Heart left ventricle (tissue), 16 donors: ENCODE results near the gene SULT1E1. TPM values are rescaled to one million over a fixed set of nuclear protein-coding genes. Genes with fewer than 3 reads are reported as not detected.

Experiments used
- ATAC-seq, 4 donors: fragments of 200-7000 bp; cut with Tn5 transposase; one replicate each; pipeline ENCODE4 v1.9.1; 2020 to 2022; ENCODE audit warnings: moderate library complexity in 4 of 4, mild to moderate bottlenecking in 3 of 4, moderate number of reproducible peaks in 1 of 4
- DNase-seq, 5 donors: peaks; one replicate each; pipeline ENCODE4 v3.0.0-alpha.2; 2020
- H3K27ac ChIP-seq, 12 donors: fragments of 200-600 bp; sonication (generic) in 4 of 12; one replicate each; pipeline versions ENCODE4 v1.5.0 to v1.8.0; 2016 to 2022; ENCODE audit warnings: mild to moderate bottlenecking in 2 of 12
- H3K27me3 ChIP-seq, 9 donors: fragments of 200-600 bp; sonication (generic) in 2 of 9; one replicate each; pipeline versions ENCODE4 v1.5.1 to v1.8.0; 2016 to 2022; ENCODE audit warnings: mild to moderate bottlenecking in 3 of 9
- H3K36me3 ChIP-seq, 9 donors: fragments of 200-600 bp; sonication (generic) in 2 of 9; one replicate each; pipeline versions ENCODE4 v1.5.0 to v1.8.0; 2018 to 2022; ENCODE audit warnings: mild to moderate bottlenecking in 2 of 9
- H3K4me1 ChIP-seq, 12 donors: fragments of 200-600 bp; sonication (generic) in 4 of 12; one replicate each; pipeline versions ENCODE4 v1.5.0 to v1.8.0; 2016 to 2022; ENCODE audit warnings: mild to moderate bottlenecking in 3 of 12
- H3K4me3 ChIP-seq, 12 donors: fragments of 200-600 bp; sonication (generic) in 4 of 12; one replicate each; pipeline versions ENCODE4 v1.5.0 to v1.8.0; 2017 to 2022; ENCODE audit warnings: mild to moderate bottlenecking in 9 of 12, moderate library complexity in 4 of 12
- H3K9me3 ChIP-seq, 12 donors: fragments of 200-600 bp; sonication (generic) in 4 of 12; one replicate each; pipeline versions ENCODE4 v1.5.0 to v1.8.0; 2016 to 2022; ENCODE audit warnings: mild to moderate bottlenecking in 1 of 12
- CTCF ChIP-seq, 12 donors: fragments of 200-600 bp; sonication (generic) in 4 of 12; IDR thresholded peaks; one replicate each; pipeline versions ENCODE4 v1.5.0 to v1.8.0; 2018 to 2022; ENCODE audit warnings: antibody characterized with exemption in 12 of 12, mild to moderate bottlenecking in 5 of 12
- POLR2A ChIP-seq, 2 donors: fragments of 450-650 bp; IDR thresholded peaks; one replicate each; pipeline ENCODE4 v1.6.1; 2017; ENCODE audit warnings: antibody characterized with exemption in 2 of 2, mild to moderate bottlenecking in 2 of 2, moderate library complexity in 2 of 2
- intact Hi-C, 10 donors: fragments of 100-400 bp; cut with DNase I; formaldehyde crosslinking; loops; one replicate each; pipeline versions ENCODE4 v1.11.1 to v1.14.2; 2022
- polyA plus RNA-seq, 2 donors: library from polyadenylated mRNA; stranded (reverse); fragments of 200-250 nt; gene quantifications; one replicate each; pipeline ENCODE4 v1.2.3, GENCODE V29; 2013
- total RNA-seq, 9 donors: library from RNA; depleted of rRNA in 2 of 9; stranded (reverse); fragments of >200 nt in 2 of 9; fragmentation: NEBNext Ultra II Directional in 3 of 9; extraction: Animal tissue kit (Norgen Biotek cat#: 25700) in 3 of 9; gene quantifications; one replicate each; pipeline versions ENCODE4 v1.1.0 to v1.2.4, GENCODE V29; 2016 to 2023
- donor health status: ischemic (EF 13 %, LVEDD 7.1; RV severe dilation, severe dysfunction).
- donor health status: healthy with polysubstance abuse.
- donor health status: DM: no; HTN: yes; CAD: no.
- donor health status: DM: no; HTN: no; CAD: no.
- donor health status: ischemic (EF 25% LVEDD 6.9; RV normal size, moderate dysfunction).
- donor health status: ischemic (EF 25% LVEDD 5.7; RV mildly dilated, moderate dysfunction).
- donor health status: healthy.
- donor health status: DM: yes; HTN: yes; CAD: no.
- donor health status: ischemic (EF 35%, LVEDD 5.7; RV mildly dilated, moderate dysfunction).
- donor health status: nonischemic (EF 11% LVEDD 7.7; RV severe dilation, severe dysfunction).
- donor health status: DM: yes; HTN: yes; CAD: no.
- donor health status: PGD.
- donor health status: ischemic (EF 29% LVEDD 5.4; RV normal size, mild dysfunction).
- donor health status: nonischemic (EF 23%, LVEDD 6.1; RV moderate dilation, normal function).

The SULT1E1 gene
- total and polyA plus RNA-seq, 11 donors, result not detected

GRCh38 chr4:69793732-69794131, 66.2 kb downstream of the SULT1E1 start:
- intact Hi-C loops, result no loop called here
- ATAC-seq, result no peak
- TF ChIP-seq POLR2A (IDR thresholded peaks at IDR 0.05) (no peak), CTCF (IDR thresholded peaks at IDR 0.05) (no peak)

More at GRCh38 chr4:69793732-69794131, 66.2 kb downstream of the SULT1E1 start:
- H3K4me1 ChIP-seq, result no peaks in the 10 kb centered on the region
- no peak overlapping the region for H3K4me3 ChIP-seq
- H3K27me3 ChIP-seq, result no peaks in the 10 kb centered on the region
- H3K9me3 ChIP-seq, result no peaks in the 10 kb centered on the region
- H3K36me3 ChIP-seq, result no peaks in the 10 kb centered on the region
- H3K27ac ChIP-seq, result no peak overlapping the region
- DNase-seq, result no peak

Other genes with a start within 250 kb of the SULT1E1 start
- gene UGT2A2, start 220.5 kb downstream of the SULT1E1 start, total RNA-seq, result not detected
- gene UGT2A2, start 220.5 kb downstream of the SULT1E1 start, polyA plus RNA-seq, result not detected
- not detected for gene UGT2A1, start 206.9 kb downstream of the SULT1E1 start, total RNA-seq
- gene UGT2A1, start 206.9 kb downstream of the SULT1E1 start, polyA plus RNA-seq, result not detected
- gene SULT1B1, start 99.5 kb downstream of the SULT1E1 start, total RNA-seq, result 1 to 10 TPM in 2 of 9 donors, under 1 TPM in 7; 0.17 to 1.1 (median 0.72) TPM
- gene SULT1B1, start 99.5 kb downstream of the SULT1E1 start, polyA plus RNA-seq, result under 1 TPM; 0.15 to 0.49 TPM
- not detected for gene CSN1S1, start 70.9 kb upstream of the SULT1E1 start, total RNA-seq
- under 1 TPM in 1 of 2 donors, not detected in 1; 0.12 TPM for gene CSN1S1, start 70.9 kb upstream of the SULT1E1 start, polyA plus RNA-seq
- gene CSN2, start 105.6 kb upstream of the SULT1E1 start, total RNA-seq, result not detected
- gene CSN2, start 105.6 kb upstream of the SULT1E1 start, polyA plus RNA-seq, result not detected
- not detected for gene STATH, start 135.8 kb upstream of the SULT1E1 start, total RNA-seq
- gene STATH, start 135.8 kb upstream of the SULT1E1 start, polyA plus RNA-seq, result not detected
- gene HTN3, start 168.3 kb upstream of the SULT1E1 start, total RNA-seq, result not detected
- gene HTN3, start 168.3 kb upstream of the SULT1E1 start, polyA plus RNA-seq, result not detected
- not detected for gene HTN1, start 190.3 kb upstream of the SULT1E1 start, total RNA-seq
- not detected for gene HTN1, start 190.3 kb upstream of the SULT1E1 start, polyA plus RNA-seq